Left ventricle myocardium inferior (tissue), 1 donor: ENCODE measurements around the gene PLXNA4. TPM values are rescaled to one million over a fixed set of nuclear protein-coding genes. Genes with fewer than 3 reads are reported as not detected.

ENCODE experiments used
- DNase-seq: peaks from one replicate; pipeline ENCODE4 v3.0.0-alpha.2; 2020
- H3K27ac ChIP-seq: fragments of 200-600 bp; replicated peaks from 2 replicates; pipeline ENCODE4 v1.8.0; 2021
- H3K27me3 ChIP-seq: fragments of 200-600 bp; 2 replicates; pipeline ENCODE4 v1.8.0; 2021; ENCODE audit warnings: low read depth
- H3K36me3 ChIP-seq: fragments of 200-600 bp; 2 replicates; pipeline ENCODE4 v1.8.0; 2021
- H3K4me1 ChIP-seq: fragments of 200-600 bp; 2 replicates; pipeline ENCODE4 v1.8.0; 2021
- H3K4me3 ChIP-seq: fragments of 200-600 bp; 2 replicates; pipeline ENCODE4 v1.8.0; 2021; ENCODE audit warnings: mild to moderate bottlenecking, moderate library complexity
- H3K9me3 ChIP-seq: fragments of 200-600 bp; replicated peaks from 2 replicates; pipeline ENCODE4 v1.8.0; 2021
- CTCF ChIP-seq: fragments of 200-600 bp; IDR thresholded peaks from 2 replicates; pipeline ENCODE4 v1.8.0; 2021; ENCODE audit warnings: antibody characterized with exemption, mild to moderate bottlenecking, borderline replicate concordance
- intact Hi-C: fragments of 100-400 bp; cut with micrococcal nuclease; formaldehyde crosslinking; loops from one replicate; pipeline ENCODE4 v1.11.0; 2022
- total RNA-seq: library from RNA; stranded (reverse); fragmentation: NEBNext Ultra II Directional; extraction: Animal tissue kit (Norgen Biotek cat#: 25700); gene quantifications from one replicate; pipeline ENCODE4 v1.2.1, GENCODE V29; 2021
- donor health status: DM: no; HTN: yes; CAD: no; lungs with severe emphysema.

The PLXNA4 gene
- total RNA-seq, 1 donor from 2014 or later = 18.1 TPM

- H3K27me3 ChIP-seq = no peaks in the 10 kb centered on the region
- no peak for TF ChIP-seq CTCF
- no peak overlapping the region for H3K27ac ChIP-seq
- peaks cover 10% of the 10 kb centered on the region for H3K36me3 ChIP-seq
- H3K9me3 ChIP-seq = no peaks in the 10 kb centered on the region
- intact Hi-C loops = no loop called here
- H3K4me1 ChIP-seq = no peaks in the 10 kb centered on the region
- H3K4me3 ChIP-seq = no peak overlapping the region
- no peak for DNase-seq
These were observed 421.4 kb downstream of the PLXNA4 start for GRCh38 chr7:132154695-132155471.

GRCh38 chr7:132154248-132154647 lies 422.0 kb downstream of the PLXNA4 start:
- no peak for TF ChIP-seq CTCF
- Histone ChIP-seq H3K9me3 (no peaks in the 10 kb centered on the region), H3K4me1 (no peaks in the 10 kb centered on the region), H3K27ac (no peak overlapping the region), H3K36me3 (peaks cover 8% of the 10 kb centered on the region), H3K27me3 (no peaks in the 10 kb centered on the region), H3K4me3 (no peak overlapping the region)
- intact Hi-C loops = no loop called here
- no peak for DNase-seq

- no peak for TF ChIP-seq CTCF
- intact Hi-C loops = no loop called here
These were observed 424.0 kb downstream of the PLXNA4 start for GRCh38 chr7:132152131-132152889.

GRCh38 chr7:132150711-132151110 lies 425.6 kb downstream of the PLXNA4 start:
- H3K27me3 ChIP-seq = no peaks in the 10 kb centered on the region
- H3K9me3 ChIP-seq = no peaks in the 10 kb centered on the region
- H3K4me3 ChIP-seq = no peak overlapping the region
- intact Hi-C loops = no loop called here
- TF ChIP-seq CTCF = no peak
- no peak overlapping the region for H3K27ac ChIP-seq
- no peaks in the 10 kb centered on the region for H3K4me1 ChIP-seq
- DNase-seq = no peak
- peaks cover 5% of the 10 kb centered on the region for H3K36me3 ChIP-seq

More at GRCh38 chr7:132152131-132152889, 424.0 kb downstream of the PLXNA4 start:
- Histone ChIP-seq H3K27me3 (no peaks in the 10 kb centered on the region), H3K36me3 (no peaks in the 10 kb centered on the region), H3K9me3 (no peaks in the 10 kb centered on the region), H3K4me3 (no peak overlapping the region), H3K4me1 (no peaks in the 10 kb centered on the region), H3K27ac (no peak overlapping the region)
- DNase-seq = no peak

- no peak for TF ChIP-seq CTCF
- no peak for DNase-seq
- Histone ChIP-seq H3K9me3 (no peaks in the 10 kb centered on the region), H3K4me3 (no peak overlapping the region), H3K4me1 (no peaks in the 10 kb centered on the region), H3K27ac (no peak overlapping the region), H3K27me3 (no peaks in the 10 kb centered on the region), H3K36me3 (peaks cover 10% of the 10 kb centered on the region)
- intact Hi-C loops = no loop called here
These were observed 426.6 kb downstream of the PLXNA4 start for GRCh38 chr7:132149436-132150304.
